ENCODE data around the gene ACP7.
A peak's percentile ranks its signal among the peaks of the same experiment; 100 is the strongest.
"Not testable (repeated sequence)": the region's sequence is repeated elsewhere in the genome, so short reads cannot be mapped to it uniquely, and the experiment has no call there.

Gene ACP7

DNA sequence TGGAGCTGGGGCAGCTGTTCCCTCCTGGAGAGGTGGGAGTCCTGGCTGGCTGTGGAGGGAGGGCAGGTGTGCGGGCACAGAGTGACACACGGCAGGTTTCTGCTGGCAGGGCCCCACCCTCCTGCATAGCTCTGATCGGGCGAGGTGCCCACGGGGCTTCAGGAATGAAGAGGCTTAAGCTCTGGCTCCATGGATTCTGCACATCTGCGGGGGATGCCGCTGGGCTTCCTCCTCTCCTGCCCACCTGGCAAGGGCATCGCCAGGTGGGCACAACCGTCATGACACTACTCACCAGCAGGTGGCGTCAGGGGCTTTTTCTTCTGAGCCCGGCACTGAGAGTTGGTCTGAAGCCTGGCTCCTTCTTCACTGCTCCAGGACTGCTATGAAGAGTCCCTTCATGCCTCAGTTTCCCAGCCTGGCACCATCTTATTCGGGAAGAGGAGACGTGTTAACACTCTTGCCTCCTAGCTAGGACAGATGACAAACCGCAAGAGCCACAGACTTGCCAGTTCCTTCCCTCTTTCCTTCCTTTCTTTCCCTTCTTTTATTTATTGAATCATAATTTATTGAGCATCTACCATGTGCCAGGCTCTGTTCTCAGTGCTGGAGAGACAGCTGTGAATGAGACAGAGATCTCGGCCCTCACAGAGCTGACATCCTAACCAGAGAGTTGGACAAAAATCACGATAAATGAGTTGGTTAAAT, 26.2 kb downstream of the ACP7 start:
- DNase-seq = peak; percentile 37 to 67 (median 59)

DNA sequence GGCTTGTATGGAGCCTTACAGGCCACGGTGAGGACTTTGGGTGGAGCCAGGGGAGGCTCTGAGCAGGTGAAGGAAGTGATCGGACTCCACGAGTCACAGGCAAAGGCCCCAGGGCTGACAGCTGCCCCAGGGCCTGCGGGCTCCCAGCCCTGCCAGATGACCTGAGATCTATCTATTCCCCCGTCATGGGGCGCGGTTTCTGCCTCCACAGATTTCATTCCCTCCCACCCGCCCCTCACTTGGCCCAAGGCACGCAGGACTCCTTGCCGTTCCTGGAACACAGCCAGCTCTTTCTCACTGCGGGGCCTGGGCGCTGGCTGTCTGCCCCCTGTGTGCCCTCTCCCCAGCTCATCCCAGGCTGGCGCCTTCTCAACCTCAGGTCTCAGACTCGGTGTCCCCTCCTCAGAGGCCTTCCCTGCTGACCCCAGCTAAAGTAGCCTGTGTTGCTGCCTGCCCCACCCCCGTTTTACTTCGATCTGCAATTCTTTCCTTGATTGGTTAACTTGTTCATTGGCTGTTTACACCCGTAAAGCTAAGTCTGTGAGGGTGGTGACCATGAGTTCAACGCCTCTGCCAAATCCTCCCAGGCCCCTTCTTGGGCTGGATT, 27.5 kb downstream of the ACP7 start:
- DNase-seq = no peak

DNA sequence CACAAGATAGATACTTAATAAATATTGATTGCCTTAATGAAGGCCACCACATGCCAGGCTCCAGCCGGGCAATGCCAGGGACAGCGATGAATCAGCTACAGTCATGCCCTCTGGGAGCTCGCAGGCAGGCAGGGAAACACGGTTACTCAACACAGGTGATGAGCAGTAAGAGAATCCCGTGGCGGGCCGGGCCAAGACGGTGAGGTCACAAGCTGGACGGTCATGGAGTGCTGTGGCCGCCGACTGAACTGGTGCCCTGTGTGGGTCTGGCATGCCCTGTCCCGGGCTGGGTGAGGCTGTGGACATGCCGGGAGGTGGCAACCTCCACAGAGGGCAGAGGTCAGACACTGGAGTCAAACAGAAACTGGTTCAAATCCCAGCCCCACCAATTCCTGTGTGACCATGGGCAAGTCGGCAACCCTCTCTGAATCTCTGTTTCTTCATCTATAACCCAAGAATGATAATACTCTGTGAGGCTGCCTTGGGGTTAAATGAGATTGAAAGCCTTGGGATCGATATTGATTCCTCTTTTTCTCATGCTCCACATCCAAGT, 28.2 kb downstream of the ACP7 start:
- no peak for DNase-seq

DNA sequence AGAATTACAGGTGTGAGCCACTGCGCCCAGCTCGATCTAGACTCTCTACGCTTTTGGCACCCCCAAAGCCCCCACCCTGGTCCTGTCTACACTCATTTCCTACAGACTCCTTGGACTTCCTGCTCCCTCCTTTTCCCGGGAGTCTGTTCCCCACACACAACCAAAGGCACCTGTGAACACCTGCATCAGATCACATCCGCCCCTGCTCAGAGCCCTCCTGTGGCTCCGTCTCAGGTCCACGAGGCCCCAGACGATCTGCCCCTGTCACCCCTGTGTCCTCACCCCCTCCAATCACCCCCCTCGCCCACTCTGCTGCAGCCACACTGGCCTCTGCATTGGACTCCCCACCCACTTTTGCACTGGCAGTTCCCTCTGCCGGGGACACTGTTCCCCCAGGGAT, 29.0 kb downstream of the ACP7 start:
- DNase-seq = no peak

DNA sequence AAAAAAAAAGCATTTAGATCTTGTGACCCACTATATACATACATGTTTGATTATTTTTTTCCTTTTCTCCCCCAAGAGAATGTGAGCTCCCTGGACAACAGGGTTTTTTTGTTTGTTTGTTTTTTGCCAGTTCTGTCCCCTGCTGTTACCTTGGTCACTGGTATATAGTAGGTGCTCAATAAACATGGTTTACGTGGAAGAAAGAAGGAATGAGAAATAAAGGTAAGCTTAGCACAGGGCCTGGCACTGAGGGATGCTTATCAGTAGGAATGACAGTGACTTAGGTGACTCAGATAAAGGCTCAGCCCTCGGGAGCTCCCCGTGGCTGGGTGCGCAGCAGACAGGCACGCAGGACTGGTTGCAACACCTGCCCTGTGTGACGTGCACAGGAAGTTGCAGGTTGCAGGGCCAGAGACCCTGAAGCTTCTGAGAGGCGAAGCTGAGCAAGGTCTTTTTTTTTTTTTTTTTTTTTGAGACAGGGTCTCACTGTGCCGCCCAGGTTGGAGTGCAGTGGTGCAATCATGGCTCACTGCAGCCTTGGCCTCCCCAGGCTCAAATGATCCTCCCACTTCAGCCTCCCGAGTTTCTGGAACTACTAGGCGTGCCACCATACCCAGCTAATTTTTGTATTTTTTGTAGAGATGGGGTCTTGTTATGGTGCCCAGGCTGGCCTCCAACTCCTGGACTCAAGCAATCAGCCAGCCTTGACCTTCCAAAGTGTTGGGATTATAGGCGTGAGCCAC, 31.1 kb downstream of the ACP7 start:
- DNase-seq = no peak

DNA sequence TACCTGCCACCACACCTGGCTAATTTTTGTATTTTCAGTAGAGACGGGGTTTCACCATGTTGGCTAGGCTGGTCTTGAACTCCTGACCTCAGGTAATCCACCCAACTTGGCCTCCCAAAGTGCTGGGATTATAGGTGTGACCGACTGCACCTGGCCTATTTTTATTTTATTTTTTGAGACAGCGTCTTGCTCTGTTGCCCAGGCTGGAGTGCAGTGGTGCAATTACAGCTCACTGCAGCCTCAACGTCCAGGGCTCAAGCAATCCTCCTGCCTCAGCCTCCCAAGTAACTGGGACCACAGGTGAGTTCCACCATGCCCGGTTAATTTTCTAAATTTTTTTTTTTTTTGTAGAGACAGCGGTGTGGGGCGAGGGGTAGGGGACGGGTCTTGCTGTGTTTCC, 32.9 kb downstream of the ACP7 start:
- not testable (repeated sequence) for DNase-seq

DNA sequence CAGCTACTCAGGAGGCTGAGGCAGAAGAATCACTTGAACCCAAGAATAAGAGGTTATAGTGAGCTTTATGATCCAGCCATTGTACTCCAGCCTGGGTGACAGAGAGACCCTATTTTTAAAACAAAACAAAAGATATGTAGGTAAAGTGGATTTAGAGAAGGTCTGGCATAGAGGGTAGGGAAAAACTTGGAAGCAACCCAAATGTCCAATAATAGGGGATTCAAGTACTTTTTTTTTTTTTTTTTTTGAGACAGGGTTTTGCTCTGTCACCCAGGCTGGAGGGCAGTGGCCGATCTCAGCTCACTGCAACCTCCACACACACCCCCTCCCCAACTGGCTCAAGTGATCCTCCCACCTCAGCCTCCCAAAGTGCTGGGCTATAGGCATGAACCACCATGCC, 35.7 kb downstream of the ACP7 start:
- DNase-seq = no peak

DNA sequence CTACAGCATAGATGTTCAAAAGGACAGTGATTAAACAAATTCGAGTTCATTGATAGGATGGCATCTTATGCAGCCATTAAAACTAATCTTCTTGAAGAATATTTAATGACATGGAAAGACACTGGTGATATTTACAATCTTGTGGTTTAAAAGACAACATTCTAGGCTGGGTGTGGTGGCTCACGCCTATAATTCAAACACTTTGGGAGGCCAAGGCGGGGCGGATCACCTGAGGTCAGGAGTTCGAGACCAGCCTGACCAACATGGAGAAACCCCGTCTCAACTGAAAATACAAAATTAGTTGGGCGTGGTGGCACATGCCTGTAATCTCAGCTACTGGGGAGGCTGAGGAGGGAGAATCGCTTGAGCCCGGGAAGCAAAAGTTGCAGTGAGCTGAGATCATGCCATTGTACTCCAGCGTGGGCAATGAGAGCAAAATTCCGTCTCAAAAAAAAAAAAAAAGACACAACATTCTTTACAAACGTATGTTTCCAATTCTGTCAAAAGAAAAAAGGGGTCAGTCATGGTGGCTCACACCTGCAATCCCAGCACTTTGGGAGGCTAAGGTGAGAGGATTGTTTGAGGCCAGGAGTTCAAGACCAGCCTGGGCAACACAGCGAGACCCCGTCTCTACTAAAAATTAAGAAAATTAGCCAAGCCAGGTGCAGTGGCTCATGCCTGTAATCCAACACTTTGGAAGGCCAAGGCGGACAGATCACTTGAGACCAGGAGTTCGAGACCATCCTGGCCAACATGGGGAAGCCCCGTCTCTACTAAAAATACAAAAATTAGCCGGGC, 39.0 kb downstream of the ACP7 start:
- DNase-seq = no peak

DNA sequence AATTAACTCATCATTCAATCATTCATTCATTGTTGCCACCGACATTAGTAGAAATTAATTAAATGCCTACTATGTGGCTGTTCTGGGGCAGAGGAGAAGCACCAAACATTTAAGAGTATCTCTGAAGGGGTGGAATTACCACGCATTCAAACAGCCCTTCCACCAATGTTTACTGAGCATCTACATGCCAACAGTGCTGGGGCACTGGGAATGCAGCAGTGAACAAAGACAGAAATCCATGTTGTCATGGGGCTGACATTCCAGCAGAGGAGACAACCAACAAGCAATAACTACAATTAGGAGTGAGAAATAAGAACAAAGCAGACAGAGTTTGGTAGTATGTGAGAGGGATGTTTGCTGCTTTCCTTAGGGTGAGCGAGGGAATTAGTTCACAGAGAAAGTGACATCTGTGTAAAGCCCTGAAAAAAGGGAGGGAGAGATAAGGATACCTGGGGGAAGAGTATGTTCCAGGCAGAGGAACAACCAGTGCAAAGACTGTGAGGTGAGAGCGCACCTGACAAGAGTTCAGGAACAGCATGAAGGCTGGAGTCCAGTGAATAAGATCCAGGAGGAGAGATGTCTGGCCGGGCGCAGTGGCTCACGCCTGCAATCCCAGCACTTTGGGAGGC, 40.1 kb downstream of the ACP7 start:
- DNase-seq = no peak

DNA sequence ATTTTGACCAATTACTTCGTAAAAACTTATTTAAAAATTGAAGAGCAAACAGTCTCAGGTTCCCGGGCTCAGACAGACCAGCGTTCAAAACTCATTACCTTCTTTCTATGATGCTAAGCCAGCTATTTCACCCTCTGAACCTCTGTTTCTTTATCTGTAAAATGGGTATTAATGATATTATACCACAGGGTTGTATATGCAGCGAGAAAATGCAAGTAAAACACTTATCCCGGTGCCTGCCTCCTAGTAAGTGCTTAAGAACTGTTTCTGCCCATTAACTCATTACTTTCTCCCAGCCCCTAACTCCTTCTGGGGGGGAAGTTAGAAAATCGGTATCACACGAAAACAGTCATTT, 41.0 kb downstream of the ACP7 start:
- no peak for DNase-seq

DNA sequence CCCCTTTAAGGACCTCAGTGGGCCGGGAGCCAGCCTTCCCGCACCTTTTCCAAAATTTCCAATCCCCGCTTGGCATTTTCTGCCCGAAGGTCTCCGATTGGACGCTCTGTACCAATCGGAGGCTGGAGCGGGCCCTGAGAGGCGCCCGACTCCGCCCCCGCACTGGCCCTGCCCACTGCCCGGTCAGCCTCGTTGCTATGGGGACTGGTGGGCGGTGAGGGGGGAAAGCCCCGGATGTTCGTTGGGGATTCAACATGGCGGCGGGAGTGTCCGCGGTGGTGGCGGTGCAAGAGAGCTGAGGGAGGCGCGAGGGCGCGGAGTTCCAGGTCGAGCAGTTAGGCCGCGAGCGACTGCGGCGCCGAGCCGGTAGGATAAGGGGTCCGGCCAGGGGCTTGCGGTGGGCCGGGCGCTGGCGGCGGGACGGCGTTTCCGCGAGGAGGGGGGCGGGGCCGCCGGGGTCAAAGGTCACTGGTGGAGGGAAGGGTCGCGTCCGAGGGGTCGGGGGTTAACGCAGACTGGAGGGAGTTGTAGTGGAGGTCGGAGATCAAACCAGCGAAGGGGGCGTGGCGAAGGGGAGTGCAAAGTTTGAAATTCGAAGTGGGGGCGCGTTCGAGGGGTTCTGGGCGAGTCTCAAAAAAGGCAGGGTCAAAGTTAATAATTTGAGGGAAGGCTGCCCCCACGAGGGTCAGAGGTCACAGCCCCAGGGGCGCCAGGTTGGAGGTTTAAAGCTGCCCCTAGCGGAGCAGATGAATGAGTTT, 41.6 kb downstream of the ACP7 start, which contains the start of gene PAK4:
PAK4 (plus strand) TSS at position 233 of the 758 bp plus-strand sequence. CDS start 43,768 bp downstream, outside the sequence.
- DNase-seq = peak; percentile 82 to 91 (median 88)

DNA sequence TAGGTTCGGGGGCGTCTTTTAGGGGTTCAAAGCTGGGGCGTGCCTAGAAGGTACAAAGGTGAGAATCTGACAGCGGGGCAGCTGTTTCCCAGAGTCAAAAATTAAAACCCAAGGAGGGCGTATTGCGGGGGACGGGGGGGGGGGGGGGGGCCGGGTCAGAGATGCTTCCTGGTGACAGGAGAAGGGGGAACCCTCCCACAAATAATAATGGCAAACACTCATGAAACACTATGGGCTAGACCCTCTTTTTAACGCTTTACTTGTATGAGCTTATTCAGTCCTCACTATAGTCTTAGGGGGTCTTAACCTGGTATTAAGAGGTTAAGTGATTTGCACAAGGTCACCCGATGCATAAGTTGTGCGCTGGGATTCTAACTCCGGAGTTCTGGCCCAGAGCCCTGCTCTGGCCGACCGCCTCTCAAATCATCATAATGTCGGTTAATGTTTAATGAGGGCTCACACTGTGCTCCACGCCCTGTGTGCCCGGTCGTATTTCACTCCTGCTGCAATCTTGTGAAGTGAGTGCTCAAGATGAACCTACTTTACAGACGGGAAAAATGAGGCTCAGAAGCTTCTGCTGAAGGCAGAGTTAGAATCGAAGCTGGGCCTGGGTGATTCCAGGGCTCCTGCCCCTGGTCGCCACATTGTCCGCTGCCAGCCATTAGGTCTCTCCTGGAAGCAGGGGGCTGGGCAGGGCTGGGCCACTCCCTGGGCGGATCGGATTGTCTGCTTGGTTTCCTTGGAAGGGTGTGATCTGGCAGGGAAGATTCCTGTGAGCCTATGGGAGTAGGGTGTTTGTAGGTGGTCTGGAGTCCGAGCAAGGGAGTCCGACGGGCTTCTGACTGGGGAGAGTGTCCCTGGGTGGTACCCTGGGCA, 42.4 kb downstream of the ACP7 start:
- no peak for DNase-seq

DNA sequence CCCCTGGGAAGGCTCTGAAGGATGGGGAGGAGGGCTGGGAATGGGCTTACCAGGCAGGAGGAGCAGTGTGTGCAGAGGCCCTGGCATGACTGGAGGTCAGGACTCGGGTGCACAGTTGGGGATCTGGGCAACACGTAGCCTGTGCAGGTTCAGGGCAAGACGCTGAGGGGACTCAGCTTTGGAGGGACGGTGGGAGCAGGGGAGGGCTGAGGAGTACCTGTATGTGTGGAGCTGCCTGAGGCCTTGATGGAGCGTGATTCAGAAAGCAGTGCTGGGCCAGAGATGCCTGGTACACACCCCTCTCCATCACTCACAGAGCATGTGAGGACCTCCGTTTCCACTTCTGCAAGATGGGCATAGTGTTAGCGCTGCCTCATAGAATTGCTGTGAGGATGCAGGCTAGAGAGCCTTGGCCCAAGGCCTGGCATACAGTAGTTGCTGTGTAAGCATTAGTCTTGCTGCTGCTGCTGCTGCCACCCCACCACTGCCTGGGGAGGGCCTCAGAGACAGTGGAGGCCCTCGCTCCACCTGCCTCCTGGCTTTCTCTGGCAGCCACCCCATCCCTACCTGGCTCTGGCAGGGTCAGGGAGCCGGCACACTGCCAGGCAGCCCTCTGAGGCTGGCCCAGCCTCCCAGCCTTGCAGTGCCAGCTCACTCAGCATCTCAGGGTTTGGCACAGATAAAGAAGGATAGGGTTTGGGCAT, 43.8 kb downstream of the ACP7 start:
- DNase-seq = no peak

DNA sequence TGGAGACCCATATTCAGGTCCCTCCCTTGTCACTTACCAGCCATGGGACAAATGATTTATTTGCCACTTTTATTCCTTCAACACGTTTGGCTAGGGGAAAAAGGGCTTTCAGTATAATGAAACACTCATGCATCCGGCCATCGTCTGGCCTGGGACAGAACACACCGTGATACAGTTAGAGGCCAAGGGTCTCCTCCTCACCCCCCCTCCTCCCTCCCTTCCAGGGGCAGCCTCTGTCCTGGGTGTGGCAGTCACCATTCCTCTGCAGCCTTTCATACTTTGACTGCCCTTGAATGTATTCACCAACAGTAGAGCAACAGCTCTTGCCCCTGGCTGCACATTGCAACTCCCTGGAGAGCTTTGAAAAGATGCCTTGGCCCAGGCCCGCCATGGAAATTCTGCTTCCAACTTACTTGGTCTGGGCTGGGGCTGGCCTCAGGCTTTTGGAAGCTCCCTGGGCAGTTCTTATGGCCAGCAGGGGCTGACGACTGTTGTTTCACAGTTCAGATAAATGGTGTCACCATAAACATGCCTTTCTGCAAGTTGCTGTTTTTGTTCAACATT, 44.4 kb downstream of the ACP7 start:
- DNase-seq = no peak

DNA sequence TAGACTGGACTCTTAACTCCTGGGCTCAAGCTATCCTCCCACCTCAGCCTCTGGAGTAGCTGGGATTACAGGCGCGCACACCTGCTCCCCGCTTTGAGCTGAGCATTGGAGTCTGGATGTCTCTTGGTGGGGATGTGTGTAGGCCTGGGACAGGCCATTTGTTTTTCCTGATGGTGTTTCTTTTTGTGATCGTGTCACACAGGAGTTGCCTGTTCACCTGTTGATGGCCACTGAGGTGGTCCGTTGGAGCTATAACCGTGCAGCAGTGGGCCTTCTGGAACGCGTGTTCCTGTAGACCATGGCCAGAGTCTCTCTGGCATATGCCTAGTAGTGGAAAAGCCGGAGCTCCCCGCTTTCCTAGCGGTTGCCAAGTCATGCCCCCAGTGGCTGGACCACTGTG, 44.9 kb downstream of the ACP7 start:
- DNase-seq = no peak

DNA sequence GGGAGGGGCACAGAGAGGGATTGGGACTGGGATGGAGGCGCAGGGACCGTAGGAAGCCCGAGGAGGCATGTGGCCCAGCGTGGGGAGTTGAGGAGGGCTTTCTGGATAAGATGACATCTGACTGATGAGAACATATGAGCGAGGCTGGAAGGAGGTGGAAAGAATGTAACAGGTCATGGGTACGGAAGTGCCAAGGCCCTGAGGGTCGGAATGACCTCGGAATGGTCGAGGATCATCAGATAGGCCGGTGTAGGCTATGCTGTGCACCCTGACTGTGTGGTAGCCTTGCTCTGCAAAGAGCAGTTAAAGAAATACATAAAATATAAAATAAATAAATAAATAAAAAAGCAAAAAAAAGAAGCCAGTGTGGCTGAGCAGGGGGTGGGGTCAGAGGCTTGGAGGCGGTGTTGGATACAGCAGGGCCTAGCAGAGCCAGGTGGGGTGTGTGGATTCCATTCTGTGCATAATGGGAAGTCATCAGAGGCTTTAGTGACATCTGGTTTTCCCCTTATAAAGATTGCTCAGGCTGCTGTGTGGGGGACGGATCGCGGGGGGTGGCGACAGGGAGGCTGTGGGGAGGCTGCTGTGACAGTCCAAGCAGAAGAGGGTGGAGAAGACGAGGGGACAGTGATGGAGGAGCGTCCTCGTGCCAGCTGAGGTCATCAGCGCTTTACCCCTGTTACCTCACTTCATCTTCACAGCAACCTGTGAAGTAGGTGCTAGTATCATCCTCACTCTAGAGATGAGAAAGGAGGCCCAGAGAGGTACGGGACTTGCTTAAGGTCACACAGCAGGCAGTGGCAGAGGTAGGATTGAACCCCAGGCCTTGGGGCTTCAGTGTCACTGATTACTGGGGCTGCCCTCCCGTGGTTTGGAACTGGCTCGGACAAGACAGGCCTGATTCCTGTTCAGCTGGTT, 46.4 kb downstream of the ACP7 start:
- no peak for DNase-seq

DNA sequence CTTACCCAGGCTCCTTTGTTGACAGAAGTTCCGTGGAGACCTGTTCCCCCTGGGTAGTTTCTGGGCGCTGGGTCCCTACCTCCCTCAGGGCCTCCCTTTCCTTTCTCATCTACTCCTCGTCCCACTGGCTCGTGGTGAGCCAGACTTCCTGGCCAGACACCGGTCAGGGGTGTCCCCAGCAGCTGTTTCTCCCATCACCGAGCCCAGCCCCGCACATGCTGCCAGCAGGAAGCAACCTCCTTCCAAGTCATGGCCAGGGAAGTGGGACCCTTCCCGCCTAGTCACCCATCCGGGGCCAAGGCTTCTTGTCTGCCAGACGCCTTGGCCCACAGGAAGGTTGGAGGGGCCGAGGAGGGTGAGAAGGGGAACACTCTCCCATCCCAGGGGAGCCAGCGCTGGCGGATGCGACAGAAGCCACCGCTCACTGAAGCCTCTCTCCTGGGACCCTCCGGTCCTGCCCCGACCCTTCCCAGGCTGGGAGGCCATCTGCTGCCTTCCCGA, 47.1 kb downstream of the ACP7 start:
- DNase-seq = no peak

DNA sequence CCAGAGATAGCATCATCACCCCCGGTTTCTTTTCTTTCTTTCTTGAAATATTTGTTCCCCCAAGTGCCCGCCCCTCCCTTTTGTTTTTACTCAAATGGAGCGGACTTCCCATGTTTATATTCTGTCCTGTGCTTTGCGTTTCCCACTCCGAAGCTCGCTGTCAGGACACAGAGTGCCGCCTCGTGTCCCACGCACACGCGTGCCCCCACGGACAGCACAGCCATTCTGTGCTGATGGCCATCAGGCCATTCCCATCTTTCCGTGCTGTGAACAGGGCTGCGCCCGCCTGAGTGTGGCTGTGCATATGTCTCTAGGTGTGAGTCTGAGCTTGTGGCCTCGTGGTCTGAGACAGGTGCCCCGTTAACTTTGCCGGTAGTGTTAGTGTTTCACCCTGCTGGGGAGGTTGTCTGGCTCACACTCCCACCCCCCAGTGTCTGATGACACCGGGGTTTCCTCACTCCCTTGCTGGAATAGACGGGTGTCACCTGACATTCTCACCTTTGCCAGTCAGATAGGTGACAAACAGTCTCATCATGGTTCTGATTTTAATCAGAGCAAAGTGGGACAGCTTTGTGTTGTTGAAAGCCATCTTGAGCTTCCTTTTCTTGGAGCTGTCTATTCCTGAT, 48.3 kb downstream of the ACP7 start:
- DNase-seq = no peak
